ENCODE measurements around the gene PEDS1.
"Not testable (repeated sequence)": the region's sequence is repeated elsewhere in the genome, so short reads cannot be mapped to it uniquely, and the experiment has no call there.

Gene PEDS1

GRCh38 chr20:50161494-50161893 lies 8.0 kb upstream of the PEDS1 start:
- DNase-seq, result not testable (repeated sequence)

DNA sequence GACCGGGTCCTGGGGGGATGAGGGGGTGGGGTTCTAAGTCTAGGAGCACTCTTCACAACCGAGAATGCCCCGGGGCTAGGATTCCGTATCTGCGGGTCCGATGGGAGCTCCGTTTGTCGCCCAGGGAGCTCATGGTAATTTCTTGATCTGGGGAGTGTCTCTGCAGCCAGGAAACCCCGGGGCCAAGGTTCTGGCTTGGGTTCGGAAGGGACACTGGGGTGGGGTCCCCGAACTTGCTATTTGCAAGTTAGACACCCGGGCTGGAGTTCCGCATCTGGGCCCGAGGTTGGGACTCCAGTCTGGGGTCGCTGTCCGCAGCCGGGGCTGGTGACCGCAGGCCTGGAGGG lies 397 bp downstream of the PEDS1 start:
- DNase-seq, result no peak

GRCh38 chr20:50152394-50153152 lies 950 bp downstream of the PEDS1 start:
- no peak for DNase-seq

- DNase-seq, result peak; percentile 50
Observed at GRCh38 chr20:50151034-50151743, 2.3 kb downstream of the PEDS1 start.

DNA sequence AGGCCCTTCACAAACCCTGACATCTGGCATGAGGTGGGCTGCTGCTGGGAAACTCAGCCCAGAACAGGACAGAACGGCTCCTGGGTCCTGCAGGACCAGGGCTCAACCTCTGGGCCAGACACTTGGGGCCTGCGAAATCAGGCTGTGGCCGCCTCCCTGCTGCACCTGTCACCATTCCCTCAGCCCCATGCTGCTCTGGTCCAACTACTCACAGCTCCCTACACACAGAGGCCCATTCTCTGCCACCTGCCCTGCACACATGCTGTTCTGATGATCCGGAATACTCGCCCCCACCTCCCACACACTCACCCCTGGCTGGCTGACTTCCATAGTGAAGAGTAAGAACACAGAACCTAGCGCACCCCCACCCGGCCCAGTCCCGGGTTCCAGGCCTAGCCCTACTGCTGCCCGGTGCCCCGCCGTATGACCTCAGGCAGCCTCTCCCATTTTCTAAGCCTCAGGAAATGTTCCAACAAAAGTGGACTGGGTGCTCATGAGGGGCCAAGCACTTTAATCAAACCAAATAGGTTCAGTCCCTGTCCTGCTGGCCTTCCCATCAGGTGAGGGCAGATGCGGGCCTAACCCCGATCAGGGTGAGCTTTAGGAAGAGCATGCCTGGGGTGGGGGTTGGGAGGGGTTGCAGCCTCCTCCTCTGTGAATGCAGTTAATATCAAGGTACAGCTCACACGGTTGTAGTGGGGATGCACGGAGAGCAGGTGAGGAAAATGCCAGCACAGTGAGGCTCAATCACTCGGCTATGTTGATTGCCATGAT lies 3.9 kb downstream of the PEDS1 start:
- no peak for DNase-seq

DNA sequence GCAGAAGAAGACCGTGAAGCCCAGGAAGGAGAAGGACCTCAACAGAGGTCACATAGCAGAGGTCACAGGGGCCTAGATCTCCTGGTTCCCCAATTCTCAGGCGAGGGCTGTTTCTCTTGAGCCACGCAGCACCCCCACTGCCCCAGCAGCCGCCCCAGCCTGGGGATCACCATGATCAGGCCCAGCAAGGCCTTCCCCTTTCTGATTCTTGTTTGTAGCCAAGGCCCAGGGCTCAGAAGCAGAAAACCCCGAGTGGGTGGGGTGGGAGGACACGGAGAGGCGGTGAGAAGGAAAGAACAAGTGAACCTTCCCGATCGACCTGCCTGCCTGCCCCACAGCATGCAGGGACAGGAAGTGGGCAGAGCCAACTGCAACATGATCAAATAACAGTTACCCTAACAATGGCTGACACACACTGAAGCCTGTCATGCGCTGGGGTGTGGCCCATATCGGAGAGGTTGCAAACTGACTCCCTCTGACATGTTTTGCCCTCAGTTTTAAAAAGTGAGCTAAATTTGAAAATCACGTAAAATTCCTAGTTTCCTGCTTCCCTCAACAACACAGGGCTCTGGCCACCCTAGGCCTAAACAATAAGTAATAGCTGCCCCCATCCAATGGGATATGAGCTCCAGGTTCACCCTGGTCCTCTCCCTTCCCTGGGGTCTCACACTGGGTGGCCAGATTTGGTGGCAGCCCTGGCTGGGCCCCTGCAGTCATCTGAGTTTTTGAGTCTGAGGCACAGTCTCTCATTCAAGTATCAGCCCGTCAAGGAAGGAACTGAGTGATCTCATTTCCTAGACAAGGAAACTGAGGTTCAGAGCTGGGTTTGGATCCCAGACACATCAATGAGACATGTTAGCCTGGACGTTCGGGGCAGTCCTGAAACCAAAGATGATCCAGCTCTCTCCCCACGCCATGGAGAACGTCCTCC lies 6.5 kb downstream of the PEDS1 start:
- no peak for DNase-seq

DNA sequence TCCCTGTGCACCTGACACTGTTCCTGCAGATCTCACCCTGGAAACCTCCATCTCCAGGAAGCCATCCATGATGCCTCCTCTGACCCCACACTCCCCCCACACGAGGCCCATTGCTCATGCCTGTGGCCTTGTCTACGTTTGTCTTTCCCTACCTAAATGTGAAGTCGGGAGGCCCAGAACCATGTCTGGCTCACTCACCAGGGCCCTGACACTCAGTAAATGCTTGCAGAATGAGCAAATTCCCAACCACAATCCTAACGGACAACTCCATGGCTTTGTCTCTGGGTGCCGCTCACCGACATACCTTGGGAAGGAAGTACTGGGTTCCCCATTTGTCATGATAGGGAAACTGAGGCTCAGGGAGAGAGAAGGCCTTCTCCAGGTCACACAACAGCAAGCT lies 7.3 kb downstream of the PEDS1 start:
- DNase-seq, result peak; percentile 32

- no peak for DNase-seq
Observed at GRCh38 chr20:50145566-50145965, 8.0 kb downstream of the PEDS1 start.

DNA sequence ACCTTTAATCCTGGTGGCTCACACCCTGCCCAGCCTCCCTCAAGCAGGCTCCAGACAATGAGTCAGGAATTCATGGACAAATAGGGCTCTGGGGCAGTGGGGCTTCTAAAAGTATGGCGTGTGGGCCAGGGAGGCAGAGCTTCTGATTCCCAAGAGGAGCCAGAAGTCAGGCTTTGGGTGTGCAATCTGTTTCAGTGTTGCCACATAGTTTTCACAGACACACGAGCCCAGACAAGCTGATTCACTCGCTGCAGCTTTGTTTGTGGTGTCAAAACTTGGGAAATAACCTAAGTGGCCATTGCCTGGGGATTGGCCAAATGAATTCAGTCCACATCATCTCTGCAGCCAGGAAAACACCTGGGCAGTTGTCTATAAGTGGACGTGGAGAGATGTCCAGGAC lies 9.2 kb downstream of the PEDS1 start:
- DNase-seq, result peak; percentile 98

GRCh38 chr20:50142812-50143211 lies 10.7 kb downstream of the PEDS1 start:
- no peak for DNase-seq

DNA sequence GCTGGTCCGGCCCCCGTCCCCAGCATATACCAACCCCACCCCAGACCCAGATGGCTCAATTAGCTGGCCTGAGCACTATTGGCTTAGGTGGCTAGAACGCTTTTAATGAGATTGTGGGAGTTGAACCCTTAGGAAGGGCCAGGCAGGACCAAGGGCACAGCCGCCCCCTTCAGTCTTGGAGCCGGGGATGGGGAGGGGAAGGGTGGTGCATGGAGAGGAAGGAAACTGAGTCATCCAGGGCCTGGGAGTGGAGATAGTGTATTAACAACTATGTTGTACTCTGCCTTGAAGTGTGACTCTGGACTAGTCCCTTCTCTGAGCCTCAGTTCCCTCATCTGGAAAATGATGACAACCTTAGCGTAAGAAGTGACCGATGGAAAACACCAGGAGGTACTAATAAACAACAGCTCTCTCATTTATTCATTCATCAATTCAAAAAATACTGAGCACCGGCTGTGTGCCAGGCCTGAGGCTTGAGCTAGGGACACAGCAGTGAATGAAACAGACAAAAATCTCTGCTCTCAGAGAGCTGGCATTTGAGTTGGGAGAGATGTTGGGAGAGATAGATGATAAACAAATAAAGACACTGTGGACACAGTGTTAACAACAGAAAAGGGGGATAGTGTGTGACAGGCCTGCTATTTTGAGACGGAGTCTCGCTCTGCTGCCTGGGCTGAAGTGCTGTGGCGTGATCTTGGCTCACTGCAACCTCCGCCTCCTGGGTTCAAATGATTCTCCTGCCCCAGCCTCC lies 11.5 kb downstream of the PEDS1 start:
- no peak for DNase-seq

GRCh38 chr20:50141018-50141675 lies 12.4 kb downstream of the PEDS1 start:
- DNase-seq, result no peak

GRCh38 chr20:50140339-50140859 lies 13.1 kb downstream of the PEDS1 start:
- no peak for DNase-seq

DNA sequence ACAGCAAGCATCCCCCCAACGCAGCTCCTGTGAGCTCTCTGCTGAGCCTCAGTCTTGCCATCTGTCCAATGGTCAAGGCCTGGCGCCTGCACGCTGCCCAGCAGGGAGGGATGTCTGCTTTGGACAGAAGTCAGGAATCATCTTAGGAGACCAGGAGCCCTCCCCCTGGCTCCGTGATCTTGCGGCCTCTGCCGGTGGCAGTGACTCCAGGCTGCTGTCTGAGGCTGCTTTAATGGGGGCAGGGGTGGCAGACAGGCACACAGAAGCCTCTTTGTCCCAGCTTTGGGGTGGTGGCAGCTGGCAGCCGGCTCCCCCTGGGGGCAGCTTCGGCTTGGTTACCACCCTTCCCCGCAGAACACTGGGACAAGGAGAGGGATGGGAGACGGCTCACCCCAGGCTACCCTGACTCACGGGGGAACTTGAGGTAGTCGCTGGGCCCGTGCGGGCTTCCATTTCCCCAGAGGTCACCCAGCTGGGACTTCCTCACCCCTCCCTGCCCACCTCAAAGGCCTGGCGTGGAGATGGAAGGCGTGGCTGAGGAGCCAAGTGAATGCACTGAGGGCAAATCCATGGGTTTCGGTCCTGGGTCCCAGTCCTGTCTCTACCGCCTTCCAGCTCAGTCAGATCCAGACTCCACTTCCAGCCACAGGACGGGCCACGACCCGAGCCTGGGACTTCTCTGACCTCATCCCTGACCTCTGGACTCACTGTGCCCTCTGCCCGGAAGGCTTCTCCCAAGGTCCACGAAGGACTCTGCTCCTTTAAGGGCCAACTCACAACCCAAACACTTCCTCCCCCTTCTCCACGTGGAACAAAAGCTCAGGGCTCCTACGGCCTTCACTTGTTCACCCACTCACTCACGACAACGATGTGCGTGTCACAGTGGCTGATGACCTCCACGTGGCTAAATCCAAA lies 14.8 kb downstream of the PEDS1 start:
- DNase-seq, result no peak

DNA sequence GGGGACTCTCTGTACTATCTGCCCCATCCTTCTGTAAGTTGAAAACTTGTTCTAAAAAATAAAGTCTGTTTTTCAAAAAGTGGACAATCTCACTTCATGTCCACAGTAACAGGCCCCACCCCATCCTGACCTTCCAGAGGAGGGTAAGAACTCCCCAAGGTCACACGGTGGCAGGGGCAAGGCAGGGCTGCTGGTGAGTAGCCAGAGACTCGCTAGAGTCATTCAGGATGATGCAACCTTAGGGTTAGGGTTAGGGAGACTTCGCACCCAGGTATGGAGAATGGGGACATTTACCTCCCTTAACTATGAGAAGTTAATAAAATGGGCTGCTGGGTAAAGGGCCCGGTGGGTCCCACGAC lies 15.4 kb downstream of the PEDS1 start:
- DNase-seq, result no peak

DNA sequence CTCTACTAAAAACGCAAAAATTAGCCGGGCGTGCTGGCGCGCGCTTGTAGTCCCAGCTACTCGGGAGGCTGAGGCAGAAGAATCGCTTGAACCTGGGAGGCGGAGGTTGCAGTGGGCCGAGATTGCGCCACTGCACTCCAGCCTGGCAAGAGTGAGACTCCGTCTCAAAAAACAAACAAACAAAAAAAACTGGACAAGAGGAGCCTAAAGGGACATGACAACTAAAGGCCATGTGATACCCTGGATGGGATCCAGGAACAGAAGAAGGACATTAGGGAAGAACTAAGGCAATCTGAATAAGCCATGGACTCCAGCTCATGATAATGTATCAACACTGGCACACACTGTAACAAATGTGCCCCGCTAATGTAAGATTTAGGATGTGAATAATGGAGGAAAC lies 15.8 kb downstream of the PEDS1 start:
- not testable (repeated sequence) for DNase-seq

DNA sequence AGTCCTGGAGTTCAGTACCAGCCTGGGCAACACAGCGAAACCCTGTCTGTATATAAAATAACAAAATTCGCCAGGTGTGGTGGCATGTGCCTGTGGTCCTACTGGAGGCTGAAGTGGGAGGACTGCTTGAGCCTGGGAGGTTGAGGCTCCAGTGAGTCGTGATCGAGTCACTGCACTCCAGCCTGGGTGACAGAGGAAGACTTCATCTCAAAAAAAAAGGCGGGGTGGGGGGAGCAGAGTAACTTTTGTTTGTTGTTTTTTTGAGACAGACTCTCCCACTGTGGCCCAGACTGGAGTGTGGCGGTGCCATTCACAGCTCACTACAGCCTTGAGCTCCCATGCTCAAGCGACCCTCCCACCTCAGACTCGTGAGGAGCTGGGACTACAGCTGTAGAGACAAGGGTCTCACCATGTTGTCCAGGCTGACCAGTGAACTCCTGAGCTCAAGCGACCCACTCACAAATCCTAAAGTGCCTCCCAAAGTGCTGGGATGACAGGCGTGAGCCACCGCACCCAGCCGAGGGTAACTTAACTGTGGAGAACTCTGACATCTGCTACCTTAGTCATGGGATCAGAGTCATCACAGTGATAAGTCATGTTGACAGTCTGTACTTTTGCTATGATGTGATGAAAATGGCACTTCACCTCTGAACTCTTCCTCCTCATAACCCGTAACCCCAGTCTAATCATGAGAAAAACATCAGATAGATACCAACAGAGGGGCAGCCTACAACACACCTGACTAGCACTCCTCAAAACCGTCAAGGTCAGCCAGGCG lies 16.5 kb downstream of the PEDS1 start:
- no peak for DNase-seq

GRCh38 chr20:50135157-50135556 lies 18.4 kb downstream of the PEDS1 start:
- DNase-seq, result not testable (repeated sequence)

Measured in fibroblast of upper back skin (primary cell).